Stomach (tissue), 9 donors: ENCODE results near the gene SMCO3. TPM values are rescaled to one million over a fixed set of nuclear protein-coding genes. Genes with fewer than 3 reads are reported as not detected.

Experiments
- DNase-seq, 2 donors: peaks; one replicate each; pipeline versions ENCODE4 v3.0.0 to v3.0.0-alpha.2; 2013 to 2019
- H3K27ac ChIP-seq, 5 donors: fragments of 200-600 bp in 4 of 5; sonication (generic) in 4 of 5; one replicate each; pipeline ENCODE4 v1.5.1; 2013 to 2019; ENCODE audit warnings: mild to moderate bottlenecking in 1 of 5, moderate library complexity in 1 of 5
- H3K27me3 ChIP-seq, 3 donors: fragments of 200-600 bp; sonication (generic); one replicate each; pipeline ENCODE4 v1.5.1; 2017 to 2019; ENCODE audit warnings: mixed run types in 1 of 3
- H3K36me3 ChIP-seq, 4 donors: fragments of 200-600 bp; sonication (generic); 1 replicate in 3 of 4; 2 replicates in 1 of 4; pipeline ENCODE4 v1.5.1; 2016 to 2019
- H3K4me1 ChIP-seq, 4 donors: fragments of 200-600 bp; sonication (generic); one replicate each; pipeline ENCODE4 v1.5.1; 2016 to 2019
- H3K4me3 ChIP-seq, 4 donors: fragments of 200-600 bp; sonication (generic) in 3 of 4; one replicate each; pipeline ENCODE4 v1.5.1; 2016 to 2019; ENCODE audit warnings: mild to moderate bottlenecking in 1 of 4
- H3K9me3 ChIP-seq, 4 donors: fragments of 200-600 bp; sonication (generic); one replicate each; pipeline ENCODE4 v1.5.1; 2016 to 2019
- EP300 ChIP-seq: sonication (generic); formaldehyde crosslinking; IDR thresholded peaks from one replicate; pipeline ENCODE4 v1.6.1; 2017; ENCODE audit warnings: antibody characterized with exemption
- POLR2A ChIP-seq, 4 donors: fragments of 450-650 bp; IDR thresholded peaks; one replicate each; pipeline ENCODE4 v1.6.1; 2016; ENCODE audit warnings: antibody characterized with exemption in 4 of 4, control low read depth in 2 of 4, mild to moderate bottlenecking in 1 of 4, moderate library complexity in 1 of 4
- POLR2AphosphoS5 ChIP-seq, 3 donors: sonication (generic); formaldehyde crosslinking; IDR thresholded peaks; one replicate each; pipeline ENCODE4 v1.6.1; 2016; ENCODE audit warnings: antibody characterized with exemption in 3 of 3
- WGBS, 5 donors: extraction: QIAGEN DNeasy Blood & Tissue Kit in 3 of 5; methylation state at CpG; one replicate each; pipeline versions ENCODE4 v1.1.5 to v1.1.7; 2013 to 2018; 5-methylcytosine and 5-hydroxymethylcytosine counted together
- intact Hi-C: fragments of 100-400 bp; cut with DNase I; formaldehyde crosslinking; loops from one replicate; pipeline ENCODE4 v1.15.1; 2023; ENCODE audit warnings: low total_unique reads
- polyA plus RNA-seq, 3 donors: library from polyadenylated mRNA; stranded (reverse); fragments of 200-250 nt; gene quantifications; one replicate each; pipeline ENCODE4 v1.2.3, GENCODE V29; 2013
- total RNA-seq, 5 donors: library from RNA; depleted of rRNA; stranded (reverse); fragments of >200 nt; gene quantifications; one replicate each; pipeline versions ENCODE4 v1.1.0 to v1.2.3, GENCODE V29; 2014 to 2016
- TF ChIP-seq, protein P1 (sequence below), 7 experiments: fragments of 450-650 bp in 4 of 7; fragments of 200-600 bp in 3 of 7; sonication (generic) in 3 of 7; IDR thresholded peaks; one replicate each; pipeline ENCODE4 v1.5.1; 2016 to 2019; ENCODE audit warnings: antibody characterized with exemption in 7 of 7, control low read depth in 2 of 7, mild to moderate bottlenecking in 1 of 7
- donor health status: healthy with polysubstance abuse.
- donor health status: Bipolar disorder and iron deficiency.
- donor health status: healthy.

SMCO3 gene
- total and polyA plus RNA-seq, 8 donors = 2.4 TPM; not detected in 7

DNA sequence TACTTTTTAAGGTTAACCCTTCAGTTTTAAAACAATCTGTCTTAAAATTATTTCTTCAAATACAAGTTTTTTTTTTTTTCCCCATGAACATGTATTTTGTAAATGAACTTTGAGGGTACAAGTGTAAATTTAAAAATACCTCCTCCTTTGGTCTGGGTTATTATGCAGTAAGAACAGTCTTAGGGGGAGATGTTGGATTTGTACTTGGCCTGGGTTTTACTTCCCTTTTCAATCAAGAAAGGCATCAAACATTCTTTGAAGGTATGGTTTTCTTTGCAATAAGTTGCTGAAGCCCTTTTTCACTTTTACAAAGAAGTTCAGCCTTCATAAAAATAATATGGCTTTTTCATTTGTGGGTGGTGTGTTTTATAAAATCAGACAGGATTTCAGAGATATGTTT, 31.2 kb downstream of the SMCO3 start:
- no peak for TF ChIP-seq POLR2A (IDR thresholded peaks at IDR 0.05)
- no peak for TF ChIP-seq POLR2AphosphoS5 (IDR thresholded peaks at IDR 0.05)
- TF ChIP-seq, protein P1, sequence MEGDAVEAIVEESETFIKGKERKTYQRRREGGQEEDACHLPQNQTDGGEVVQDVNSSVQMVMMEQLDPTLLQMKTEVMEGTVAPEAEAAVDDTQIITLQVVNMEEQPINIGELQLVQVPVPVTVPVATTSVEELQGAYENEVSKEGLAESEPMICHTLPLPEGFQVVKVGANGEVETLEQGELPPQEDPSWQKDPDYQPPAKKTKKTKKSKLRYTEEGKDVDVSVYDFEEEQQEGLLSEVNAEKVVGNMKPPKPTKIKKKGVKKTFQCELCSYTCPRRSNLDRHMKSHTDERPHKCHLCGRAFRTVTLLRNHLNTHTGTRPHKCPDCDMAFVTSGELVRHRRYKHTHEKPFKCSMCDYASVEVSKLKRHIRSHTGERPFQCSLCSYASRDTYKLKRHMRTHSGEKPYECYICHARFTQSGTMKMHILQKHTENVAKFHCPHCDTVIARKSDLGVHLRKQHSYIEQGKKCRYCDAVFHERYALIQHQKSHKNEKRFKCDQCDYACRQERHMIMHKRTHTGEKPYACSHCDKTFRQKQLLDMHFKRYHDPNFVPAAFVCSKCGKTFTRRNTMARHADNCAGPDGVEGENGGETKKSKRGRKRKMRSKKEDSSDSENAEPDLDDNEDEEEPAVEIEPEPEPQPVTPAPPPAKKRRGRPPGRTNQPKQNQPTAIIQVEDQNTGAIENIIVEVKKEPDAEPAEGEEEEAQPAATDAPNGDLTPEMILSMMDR (IDR thresholded peaks at IDR 0.05) = no peak
- no peak for TF ChIP-seq EP300
- no peak for DNase-seq
- Histone ChIP-seq H3K4me1 (peaks cover 0 to 14% (median 2%) of the 10 kb centered on the region in 4 donors), H3K27me3 (no peaks in the 10 kb centered on the region), H3K36me3 (peaks cover 10 to 40% (median 33%) of the 10 kb centered on the region in 4 donors), H3K27ac (no peak overlapping the region), H3K9me3 (no peaks in the 10 kb centered on the region), H3K4me3 (no peak overlapping the region)
- intact Hi-C loops = no loop called here

DNA sequence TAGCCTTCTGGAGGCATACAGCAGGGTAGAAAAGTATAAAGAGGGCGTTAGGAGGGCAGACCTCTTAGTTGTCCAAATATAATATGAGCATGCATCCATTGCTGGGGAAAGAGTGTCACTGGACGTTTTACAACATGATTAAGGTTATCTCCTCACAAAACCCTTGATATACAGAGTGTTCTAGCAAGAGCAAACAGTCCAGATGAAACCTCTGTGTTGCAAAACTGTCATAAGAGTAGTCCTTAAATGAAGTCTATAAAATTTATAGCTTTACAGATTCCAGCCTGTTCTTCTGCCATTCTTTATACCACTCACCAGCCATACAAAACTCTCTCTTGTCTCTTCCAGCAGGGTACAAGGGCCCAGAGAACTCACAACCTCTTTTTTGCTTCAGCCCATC, 32.4 kb downstream of the SMCO3 start:
- H3K36me3 ChIP-seq = peaks cover 0 to 28% (median 21%) of the 10 kb centered on the region in 4 donors
- TF ChIP-seq POLR2AphosphoS5 (IDR thresholded peaks at IDR 0.05) = no peak
- TF ChIP-seq EP300 = no peak
- no peak for TF ChIP-seq POLR2A (IDR thresholded peaks at IDR 0.05)
- TF ChIP-seq, protein P1 (IDR thresholded peaks at IDR 0.05) = no peak
- H3K4me1 ChIP-seq = peaks cover 6 to 26% (median 13%) of the 10 kb centered on the region in 4 donors
- DNase-seq = no peak
- no peaks in the 10 kb centered on the region for H3K27me3 ChIP-seq
- intact Hi-C loops = no loop called here
- no peaks in the 10 kb centered on the region for H3K9me3 ChIP-seq
- H3K4me3 ChIP-seq = no peak overlapping the region
- no peak overlapping the region for H3K27ac ChIP-seq
- WGBS, 5 donors = 42 to 56% (median 47%) methylated on average over 2 of the region's 2 CpGs

DNA sequence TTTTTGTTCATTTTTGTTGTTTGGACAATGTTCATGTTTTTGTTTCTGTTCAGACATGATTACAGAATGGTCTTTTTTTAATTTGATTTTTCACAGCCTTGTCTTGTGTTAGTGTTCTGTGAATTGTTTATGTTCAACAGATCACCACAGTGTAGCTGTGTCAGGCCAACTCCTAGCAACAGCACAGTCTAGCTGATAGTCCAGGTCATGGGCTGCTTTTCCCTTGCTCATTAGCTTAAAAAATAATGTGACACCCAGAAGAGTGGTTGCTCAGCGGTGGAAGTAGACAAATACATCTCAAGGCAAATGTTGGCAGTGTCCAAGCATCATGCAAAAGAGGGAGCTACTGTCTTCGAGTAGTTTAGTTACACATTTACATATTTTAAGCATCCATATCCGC, 33.1 kb downstream of the SMCO3 start:
- Histone ChIP-seq H3K4me1 (peaks cover 11 to 33% (median 20%) of the 10 kb centered on the region in 4 donors), H3K36me3 (peaks cover 0 to 21% (median 15%) of the 10 kb centered on the region in 4 donors)

DNA sequence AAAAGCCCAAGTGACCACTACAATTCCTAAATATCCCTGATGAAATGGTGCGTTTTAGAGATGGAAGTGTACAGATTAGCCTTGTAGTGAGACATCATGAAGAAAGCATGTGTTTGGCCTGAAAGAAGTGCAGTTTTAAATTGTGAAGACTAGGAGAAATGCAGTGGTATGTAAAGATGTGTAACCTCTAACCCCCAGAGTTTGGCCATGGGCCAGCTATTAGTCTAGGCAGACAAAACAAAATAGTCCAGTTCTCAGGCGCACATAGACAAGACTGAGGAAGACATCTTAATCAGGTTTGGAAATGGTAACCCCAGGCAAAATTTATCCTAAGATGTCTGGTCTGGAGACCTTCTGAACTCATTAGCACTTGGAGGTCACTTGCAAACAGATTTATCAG, 34.1 kb downstream of the SMCO3 start:
- intact Hi-C loops = no loop called here
- H3K9me3 ChIP-seq = no peaks in the 10 kb centered on the region
- no peak for TF ChIP-seq EP300
- no peak for TF ChIP-seq POLR2A (IDR thresholded peaks at IDR 0.05)
- no peak for TF ChIP-seq POLR2AphosphoS5 (IDR thresholded peaks at IDR 0.05)
- TF ChIP-seq, protein P1 (IDR thresholded peaks at IDR 0.05) = no peak
- 83 to 91% (median 89%) methylated on average over 2 of the region's 2 CpGs for WGBS, 5 donors
- no peak overlapping the region for H3K27ac ChIP-seq
- H3K27me3 ChIP-seq = no peaks in the 10 kb centered on the region
- DNase-seq = no peak
- H3K36me3 ChIP-seq = peaks cover 0 to 11% (median 5%) of the 10 kb centered on the region in 4 donors
- peaks cover 16 to 38% (median 24%) of the 10 kb centered on the region in 4 donors for H3K4me1 ChIP-seq
- no peak overlapping the region for H3K4me3 ChIP-seq

More for the DNA sequence above, 33.1 kb downstream of the SMCO3 start:
- no peak for TF ChIP-seq POLR2A (IDR thresholded peaks at IDR 0.05)
- TF ChIP-seq EP300 = no peak
- TF ChIP-seq, protein P1 (IDR thresholded peaks at IDR 0.05) = no peak
- TF ChIP-seq POLR2AphosphoS5 (IDR thresholded peaks at IDR 0.05) = no peak
- H3K9me3 ChIP-seq = no peaks in the 10 kb centered on the region
- H3K27me3 ChIP-seq = no peaks in the 10 kb centered on the region
- peak in 1 of 2 donors; percentile 50 for DNase-seq
- WGBS, 5 donors = 67 to 87% (median 77%) methylated on average over 3 of the region's 3 CpGs
- intact Hi-C loops = no loop called here
- H3K27ac ChIP-seq = no peak overlapping the region
- no peak overlapping the region for H3K4me3 ChIP-seq
